ENCODE data around the gene ABCD3. TPM values are rescaled to one million over a fixed set of nuclear protein-coding genes. Genes with fewer than 3 reads are reported as not detected.
"Not testable (repeated sequence)": the region's sequence is repeated elsewhere in the genome, so short reads cannot be mapped to it uniquely, and the experiment has no call there.

ABCD3 gene
- total and polyA plus RNA-seq, 2 of the 4 experiments (the other 2 are of a cell fraction) = 13.6 to 32.6 TPM

DNA sequence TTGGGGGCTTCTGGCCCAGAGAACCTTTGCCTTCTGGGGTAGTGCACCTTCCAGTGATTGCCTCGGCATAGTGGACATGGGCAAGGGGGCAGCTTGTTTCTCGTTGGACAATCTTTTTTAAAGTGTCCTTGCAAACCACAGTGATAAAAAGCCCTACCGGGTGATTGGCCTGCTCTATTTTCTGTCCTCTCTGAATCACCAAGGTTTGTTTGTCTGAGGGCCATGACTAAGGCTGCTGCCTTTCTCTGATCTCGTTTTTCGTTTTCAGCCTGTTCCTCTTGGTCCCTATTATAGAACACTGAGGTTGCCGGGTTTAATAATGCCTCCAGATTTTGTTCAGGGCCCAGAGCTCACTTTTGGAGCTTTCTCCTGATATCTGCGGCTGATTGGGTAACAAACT is 42.5 kb upstream of the ABCD3 start:
- H3K27me3 ChIP-seq (ENCODE audit: control insufficient read depth, insufficient read depth, low read length); H3K9me1 ChIP-seq (ENCODE audit: insufficient read depth, low read length); H3K4ac ChIP-seq (ENCODE audit: low read depth, low read length); H2BK120ac ChIP-seq (ENCODE audit: low read depth, low read length); H4K5ac ChIP-seq (ENCODE audit: low read depth, low read length); POLR2A ChIA-PET (ENCODE audit: unreplicated experiment); H3K36me3 ChIP-seq (ENCODE audit: control insufficient read depth, insufficient read depth, low read length); H2AK9ac ChIP-seq (replicated peaks; ENCODE audit: low read depth, low read length, poor library complexity); H3K4me2 ChIP-seq (ENCODE audit: low read depth, low read length); H2BK15ac ChIP-seq (ENCODE audit: low read depth, low read length); H4K91ac ChIP-seq (ENCODE audit: insufficient read depth, low read depth, low read length); H2BK5ac ChIP-seq (ENCODE audit: low read depth, low read length, poor library complexity, severe bottlenecking); H4K8ac ChIP-seq (ENCODE audit: low read depth in 2 of 2, low read length in 2 of 2); H3K4me1 ChIP-seq (ENCODE audit: control insufficient read depth, insufficient read depth, low read length); H3K4me3 ChIP-seq (ENCODE audit: insufficient read depth, low read depth, low read length); H3K9me3 ChIP-seq (ENCODE audit: control insufficient read depth, insufficient read depth, low read length); dilution Hi-C loops (cut with HindIII; ENCODE audit: low sequenced_read_pairs, unreplicated experiment); intact Hi-C loops (cut with micrococcal nuclease); H3K23ac ChIP-seq (ENCODE audit: low read depth, low read length); H3K79me1 ChIP-seq (ENCODE audit: low read depth in 1 of 2, low read length in 2 of 2); H3K9ac ChIP-seq (ENCODE audit: low read depth, low read length); in situ Hi-C loops (cut with MboI; ENCODE audit: low sequenced_read_pairs); H4K20me1 ChIP-seq (ENCODE audit: insufficient read depth, low read length); H3K14ac ChIP-seq (replicated peaks; ENCODE audit: low read depth, low read length); H3K18ac ChIP-seq (ENCODE audit: low read depth, low read length); H3K56ac ChIP-seq (ENCODE audit: extremely low read depth, insufficient read depth, low read length); H2AFZ ChIP-seq (replicated peaks; ENCODE audit: low read length, poor library complexity); H2BK20ac ChIP-seq (ENCODE audit: low read depth, low read length); ATAC-seq (ENCODE audit: low read depth); H3K27ac ChIP-seq (ENCODE audit: insufficient read depth, low read length); H2AK5ac ChIP-seq (ENCODE audit: low read depth, low read length); BruUV-seq (replicated peaks): not testable (repeated sequence)
- peak; percentile 56 for DNase-seq
- CTCF ChIA-PET = interaction anchor here (0.9 kb wide), 1 partner anchor 40 kb away, joined by 3 read pairs; no protein-coding TSS in a partner anchor
- 39% methylated on average over 6 of the region's 7 CpGs; no CpG with 5 or more reads in 1 of the 2 experiments for WGBS, 2 experiments (ENCODE audit: extremely low coverage in 2 of 2, insufficient read length in 1 of 2)

DNA sequence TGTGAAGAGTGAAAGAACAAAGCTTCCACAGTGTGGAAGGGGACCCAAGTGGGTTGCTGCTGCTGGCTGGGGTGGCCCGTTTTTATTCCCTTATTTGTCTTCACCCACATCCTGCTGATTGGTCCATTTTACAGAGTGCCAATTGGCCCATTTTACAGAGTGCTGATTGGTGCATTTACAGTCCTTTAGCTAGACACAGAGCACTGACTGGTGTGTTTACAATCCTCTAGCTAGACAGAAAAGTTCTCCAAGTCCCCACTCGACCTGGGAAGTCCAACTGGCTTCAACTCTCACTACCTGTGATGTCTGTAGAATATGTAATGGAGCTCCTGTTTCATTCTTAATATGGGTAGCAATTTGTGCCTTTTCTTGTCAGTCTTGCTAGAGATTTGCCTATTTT is 39.7 kb upstream of the ABCD3 start:
- ATAC-seq (ENCODE audit: low read depth); H2BK5ac ChIP-seq (ENCODE audit: low read depth, low read length, poor library complexity, severe bottlenecking); H3K9ac ChIP-seq (ENCODE audit: low read depth, low read length); H3K4me2 ChIP-seq (ENCODE audit: low read depth, low read length); H2AK5ac ChIP-seq (ENCODE audit: low read depth, low read length); H3K4me1 ChIP-seq (ENCODE audit: control insufficient read depth, insufficient read depth, low read length); H3K27me3 ChIP-seq (ENCODE audit: control insufficient read depth, insufficient read depth, low read length); POLR2A ChIA-PET (ENCODE audit: unreplicated experiment); H4K5ac ChIP-seq (ENCODE audit: low read depth, low read length); dilution Hi-C loops (cut with HindIII; ENCODE audit: low sequenced_read_pairs, unreplicated experiment); CTCF ChIA-PET; in situ Hi-C loops (cut with MboI; ENCODE audit: low sequenced_read_pairs); H3K56ac ChIP-seq (ENCODE audit: extremely low read depth, insufficient read depth, low read length); H3K9me1 ChIP-seq (ENCODE audit: insufficient read depth, low read length); H2BK20ac ChIP-seq (ENCODE audit: low read depth, low read length); H3K27ac ChIP-seq (ENCODE audit: insufficient read depth, low read length); H2AFZ ChIP-seq (replicated peaks; ENCODE audit: low read length, poor library complexity); BruUV-seq (replicated peaks); H4K8ac ChIP-seq (ENCODE audit: low read depth in 2 of 2, low read length in 2 of 2); H3K79me1 ChIP-seq (ENCODE audit: low read depth in 1 of 2, low read length in 2 of 2); H4K20me1 ChIP-seq (ENCODE audit: insufficient read depth, low read length); H3K36me3 ChIP-seq (ENCODE audit: control insufficient read depth, insufficient read depth, low read length); DNase-seq; H3K4ac ChIP-seq (ENCODE audit: low read depth, low read length); H4K91ac ChIP-seq (ENCODE audit: insufficient read depth, low read depth, low read length); H3K18ac ChIP-seq (ENCODE audit: low read depth, low read length); H2BK120ac ChIP-seq (ENCODE audit: low read depth, low read length); H3K4me3 ChIP-seq (ENCODE audit: insufficient read depth, low read depth, low read length); intact Hi-C loops (cut with micrococcal nuclease); H3K23ac ChIP-seq (ENCODE audit: low read depth, low read length); H2AK9ac ChIP-seq (replicated peaks; ENCODE audit: low read depth, low read length, poor library complexity); H2BK15ac ChIP-seq (ENCODE audit: low read depth, low read length); H3K9me3 ChIP-seq (ENCODE audit: control insufficient read depth, insufficient read depth, low read length); H3K14ac ChIP-seq (replicated peaks; ENCODE audit: low read depth, low read length): not testable (repeated sequence)
- WGBS, 2 experiments (ENCODE audit: extremely low coverage in 2 of 2, insufficient read length in 1 of 2) = 83% methylated on average over 1 of the region's 2 CpGs; no CpG with 5 or more reads in 1 of the 2 experiments
